MM.1S (cell line): ENCODE measurements around the gene ITGB1.

Source experiments
- CTCF ChIP-seq: fragments of 300-600 bp; sonication (generic); IDR thresholded peaks from 2 replicates; pipeline ENCODE4 v1.5.1; 2016; ENCODE audit warnings: antibody characterized with exemption, low read length, mixed read lengths
- EZH2 ChIP-seq: fragments of 300-600 bp; sonication (generic); optimal IDR thresholded peaks from 2 replicates; pipeline ENCODE3; 2017; ENCODE audit warnings: low read depth, mild to moderate bottlenecking, antibody characterized with exemption, low read length, mixed read lengths

GRCh38 chr10:32961343-32961894 lies 3.4 kb upstream of the ITGB1 start:
- TF ChIP-seq CTCF (no peak), EZH2 (no peak)
